Lower leg skin (tissue), 4 donors: ENCODE data around the gene AFDN. TPM values are rescaled to one million over a fixed set of nuclear protein-coding genes. Genes with fewer than 3 reads are reported as not detected.

Experiments
- DNase-seq, 2 donors: peaks; one replicate each; pipeline ENCODE4 v3.0.0-alpha.2; 2019; ENCODE audit warnings: low spot score in 2 of 2
- H3K4me3 ChIP-seq: fragments of 200-600 bp; sonication (generic); 2 replicates; pipeline ENCODE4 v1.5.1; 2017; ENCODE audit warnings: mild to moderate bottlenecking, low read depth; ENCODE audit not compliant: poor library complexity, severe bottlenecking
- POLR2A ChIP-seq, 2 donors: fragments of 450-650 bp; IDR thresholded peaks; one replicate each; pipeline ENCODE4 v1.6.1; 2016 to 2017; ENCODE audit warnings: antibody characterized with exemption in 2 of 2, mild to moderate bottlenecking in 1 of 2, moderate library complexity in 1 of 2
- WGBS, 2 donors: methylation state at CpG; one replicate each; pipeline ENCODE4 v1.1.5; 2018; 5-methylcytosine and 5-hydroxymethylcytosine counted together
- intact Hi-C: fragments of 100-400 bp; cut with DNase I; formaldehyde crosslinking; loops from one replicate; pipeline ENCODE4 v1.15.0; 2023; ENCODE audit warnings: low total_unique reads
- total RNA-seq, 4 donors: library from RNA; depleted of rRNA; stranded (reverse); fragments of >200 nt; gene quantifications; one replicate each; pipeline ENCODE4 v1.1.0, GENCODE V29; 2016
- TF ChIP-seq, protein P1 (sequence below), 3 donors: fragments of 450-650 bp; IDR thresholded peaks; one replicate each; pipeline ENCODE4 v1.5.1; 2016; ENCODE audit warnings: antibody characterized with exemption in 3 of 3, mild to moderate bottlenecking in 3 of 3, moderate library complexity in 2 of 3

Gene AFDN
- total RNA-seq, 4 donors from 2014 or later: 137 to 213 (median 168) TPM

DNA sequence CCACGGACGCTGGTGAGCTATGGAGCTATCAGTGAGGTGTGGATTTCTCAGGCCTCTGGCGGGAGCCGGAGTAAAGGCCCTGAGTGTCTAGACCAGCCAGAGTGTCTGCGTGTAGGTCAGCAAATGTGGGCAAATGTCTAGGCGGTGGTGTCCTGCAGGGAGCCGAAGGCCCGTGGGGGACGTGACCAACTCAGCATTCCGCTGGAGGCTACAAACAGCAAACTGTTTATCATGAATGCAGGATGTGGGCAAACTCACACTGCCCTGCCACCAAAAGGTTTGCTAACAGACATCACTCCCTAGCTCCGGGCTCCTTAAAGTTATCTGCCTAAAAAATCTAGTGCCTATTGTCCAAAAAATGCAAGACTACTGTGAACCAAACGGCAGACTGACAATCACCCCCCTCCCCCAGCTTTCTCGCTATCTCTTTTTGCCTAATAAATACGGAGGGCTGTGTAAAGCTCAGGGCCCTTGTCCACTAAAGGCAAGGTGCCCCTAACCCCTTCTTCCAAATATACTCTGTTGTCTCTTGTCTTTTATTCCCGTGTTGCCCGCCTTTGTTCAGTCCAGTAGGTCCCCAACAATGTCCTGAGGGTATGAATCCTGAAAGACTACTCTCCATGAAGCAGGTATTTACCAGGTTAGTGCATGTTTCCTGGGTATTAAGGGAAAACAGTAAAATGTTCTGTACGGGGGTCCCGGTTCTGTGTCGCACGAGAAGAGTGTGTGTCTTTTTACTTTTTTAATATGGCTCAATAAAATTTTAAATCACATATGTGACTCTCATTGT is 29.0 kb upstream of the AFDN start:
- intact Hi-C loops: no loop called here
- TF ChIP-seq, protein P1, sequence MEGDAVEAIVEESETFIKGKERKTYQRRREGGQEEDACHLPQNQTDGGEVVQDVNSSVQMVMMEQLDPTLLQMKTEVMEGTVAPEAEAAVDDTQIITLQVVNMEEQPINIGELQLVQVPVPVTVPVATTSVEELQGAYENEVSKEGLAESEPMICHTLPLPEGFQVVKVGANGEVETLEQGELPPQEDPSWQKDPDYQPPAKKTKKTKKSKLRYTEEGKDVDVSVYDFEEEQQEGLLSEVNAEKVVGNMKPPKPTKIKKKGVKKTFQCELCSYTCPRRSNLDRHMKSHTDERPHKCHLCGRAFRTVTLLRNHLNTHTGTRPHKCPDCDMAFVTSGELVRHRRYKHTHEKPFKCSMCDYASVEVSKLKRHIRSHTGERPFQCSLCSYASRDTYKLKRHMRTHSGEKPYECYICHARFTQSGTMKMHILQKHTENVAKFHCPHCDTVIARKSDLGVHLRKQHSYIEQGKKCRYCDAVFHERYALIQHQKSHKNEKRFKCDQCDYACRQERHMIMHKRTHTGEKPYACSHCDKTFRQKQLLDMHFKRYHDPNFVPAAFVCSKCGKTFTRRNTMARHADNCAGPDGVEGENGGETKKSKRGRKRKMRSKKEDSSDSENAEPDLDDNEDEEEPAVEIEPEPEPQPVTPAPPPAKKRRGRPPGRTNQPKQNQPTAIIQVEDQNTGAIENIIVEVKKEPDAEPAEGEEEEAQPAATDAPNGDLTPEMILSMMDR (IDR thresholded peaks at IDR 0.05): no peak
- TF ChIP-seq POLR2A (IDR thresholded peaks at IDR 0.05): no peak
- 84 to 85% methylated on average over 20 of the region's 20 CpGs for WGBS, 2 donors
- peak; percentile 11 to 34 for DNase-seq
- no peak overlapping the region for H3K4me3 ChIP-seq

DNA sequence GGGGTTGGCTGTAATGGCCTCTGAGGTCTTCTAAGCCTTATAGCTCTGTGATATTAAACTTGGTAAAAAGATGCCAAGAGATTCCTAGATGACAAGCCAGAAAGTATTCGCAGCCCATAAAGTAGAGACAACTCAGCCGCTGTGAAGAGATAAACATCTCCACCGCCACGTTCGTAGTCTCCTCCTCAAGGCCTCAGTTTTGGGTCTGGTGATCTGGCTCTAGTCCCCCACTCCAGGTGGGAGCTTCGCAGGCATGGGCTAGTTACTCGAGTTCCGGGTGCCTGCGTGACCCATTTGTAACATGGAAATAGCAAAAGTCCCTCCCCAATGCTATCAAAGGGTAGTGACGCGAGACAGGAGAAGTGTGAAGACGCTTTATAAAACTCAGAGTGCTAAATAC is 28.3 kb upstream of the AFDN start:
- WGBS, 2 donors: 69 to 75% methylated on average over 12 of the region's 12 CpGs
- TF ChIP-seq, protein P1 (IDR thresholded peaks at IDR 0.05): no peak
- no peak for TF ChIP-seq POLR2A (IDR thresholded peaks at IDR 0.05)
- intact Hi-C loops: no loop called here
- DNase-seq: peak; percentile 4 to 49
- no peak overlapping the region for H3K4me3 ChIP-seq

DNA sequence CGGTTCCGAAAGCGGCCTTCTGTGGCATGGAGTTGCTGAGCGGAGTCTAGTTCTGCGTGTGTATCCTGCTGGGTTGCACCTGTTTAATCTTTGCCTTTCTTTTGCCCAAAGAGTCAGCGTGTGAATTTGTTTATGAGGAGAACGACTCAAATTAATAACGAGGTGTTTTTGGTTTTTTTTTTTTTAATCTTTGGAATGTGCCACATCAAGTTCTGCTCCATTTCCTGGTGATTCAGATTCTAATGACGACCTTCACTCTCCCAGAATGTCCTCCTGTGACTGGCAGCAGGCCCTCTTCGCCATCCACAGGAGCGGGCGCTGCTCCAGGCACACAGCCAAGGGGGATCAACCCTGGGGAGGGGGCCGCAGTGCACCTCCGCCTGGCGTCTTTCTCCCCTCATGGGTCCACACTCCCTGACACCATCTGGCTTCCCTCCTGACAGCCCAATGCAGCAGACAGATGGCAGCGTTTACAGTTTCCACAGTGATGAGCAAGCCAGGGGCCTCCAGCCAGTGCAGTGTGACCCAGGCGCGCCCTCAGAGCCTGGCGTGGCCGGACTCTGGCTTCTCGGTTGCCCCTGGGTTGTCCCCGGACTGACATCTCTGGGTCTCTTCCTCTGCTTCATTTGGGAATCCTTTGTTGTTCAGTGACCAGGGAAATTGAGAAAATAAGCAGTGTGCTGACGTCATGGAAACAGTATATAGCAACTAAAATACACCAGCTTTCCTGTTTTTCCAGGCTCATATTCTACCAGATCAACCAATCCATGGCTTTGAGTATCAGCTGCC is 27.5 kb upstream of the AFDN start:
- DNase-seq: peak; percentile 9 to 81
- no peak overlapping the region for H3K4me3 ChIP-seq
- TF ChIP-seq, protein P1 (IDR thresholded peaks at IDR 0.05): no peak
- no peak for TF ChIP-seq POLR2A (IDR thresholded peaks at IDR 0.05)
- intact Hi-C loops: no loop called here
- WGBS, 2 donors: 52 to 66% methylated on average over 23 of the region's 23 CpGs

DNA sequence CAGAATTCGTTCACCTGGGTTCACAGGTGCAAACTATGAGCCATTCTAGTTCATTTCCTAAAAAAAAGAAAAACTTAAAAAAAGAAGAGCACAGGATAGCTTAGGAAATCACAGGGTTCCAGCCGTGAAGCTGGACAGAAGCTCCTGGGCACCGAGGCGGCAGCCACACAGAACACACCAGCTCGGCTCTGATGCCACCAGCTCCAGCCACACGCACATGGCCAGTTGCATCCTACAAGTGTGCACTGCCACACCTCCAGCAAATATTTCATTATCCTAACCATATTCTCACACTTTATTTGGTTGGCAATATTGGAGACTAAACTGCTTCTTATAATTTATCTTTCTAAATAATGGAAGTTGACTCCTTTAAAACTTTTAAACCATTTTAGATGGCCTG is 26.2 kb upstream of the AFDN start:
- TF ChIP-seq POLR2A (IDR thresholded peaks at IDR 0.05): no peak

DNA sequence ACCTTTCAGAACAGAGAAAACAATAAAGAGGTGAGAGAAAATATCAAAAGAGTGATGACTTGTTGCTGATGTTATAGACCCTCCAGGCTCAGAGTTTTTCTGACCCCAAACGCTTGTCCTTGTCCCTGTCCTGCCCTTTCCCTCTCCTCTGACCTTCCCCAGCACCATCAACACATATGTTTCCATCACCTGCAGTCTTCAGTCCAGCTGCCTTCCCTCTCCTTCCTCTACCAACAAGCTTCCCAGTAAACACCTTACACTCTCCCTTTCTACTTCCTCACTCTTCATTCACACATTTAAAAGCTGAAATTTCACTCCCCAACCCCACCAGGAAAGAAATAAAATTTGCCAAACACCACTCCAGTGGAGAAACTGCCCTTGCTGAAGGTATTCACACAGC is 25.4 kb upstream of the AFDN start:
- 67 to 68% methylated on average over 1 of the region's 1 CpG for WGBS, 2 donors
- intact Hi-C loops: no loop called here
- peak in 1 of 2 donors; percentile 2 for DNase-seq
- TF ChIP-seq, protein P1 (IDR thresholded peaks at IDR 0.05): no peak
- TF ChIP-seq POLR2A (IDR thresholded peaks at IDR 0.05): no peak
- no peak overlapping the region for H3K4me3 ChIP-seq

More for the DNA sequence above, 26.2 kb upstream of the AFDN start:
- DNase-seq: peak in 1 of 2 donors; percentile 64
- intact Hi-C loops: no loop called here
- WGBS, 2 donors: 75 to 77% methylated on average over 6 of the region's 6 CpGs
- no peak overlapping the region for H3K4me3 ChIP-seq

DNA sequence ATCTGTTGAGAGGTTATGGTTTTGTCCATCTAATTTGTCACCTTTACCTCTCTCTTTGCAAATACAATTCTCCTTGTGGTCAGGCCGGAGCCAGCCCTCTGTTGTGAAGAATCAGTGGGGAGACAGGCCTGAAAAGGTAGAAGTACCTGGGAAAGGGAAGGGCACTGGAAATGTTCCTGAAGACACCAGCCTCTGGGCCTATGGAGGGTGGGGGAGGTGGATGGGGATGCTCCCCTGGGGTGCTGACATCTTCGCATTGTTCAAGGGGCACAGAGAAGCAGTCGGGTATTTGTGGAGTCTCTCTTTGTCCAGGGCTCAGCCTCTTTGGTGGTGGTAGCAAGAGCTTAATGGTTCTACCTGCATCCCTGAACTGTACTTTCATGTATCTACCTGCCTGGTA is 24.4 kb upstream of the AFDN start:
- no peak for TF ChIP-seq POLR2A (IDR thresholded peaks at IDR 0.05)
- TF ChIP-seq, protein P1 (IDR thresholded peaks at IDR 0.05): no peak
- 92 to 98% methylated on average over 3 of the region's 3 CpGs for WGBS, 2 donors
- H3K4me3 ChIP-seq: no peak overlapping the region
- intact Hi-C loops: no loop called here
- peak; percentile 4 to 36 for DNase-seq
